H54 (cell line): Measurements from ENCODE around the gene MEGF11.

ENCODE experiments used
- DNase-seq: peaks from one replicate; pipeline ENCODE4 v3.0.0; 2011; ENCODE audit warnings: low spot score, mixed read lengths; ENCODE audit not compliant: insufficient read length
- FAIRE-seq: peaks from 3 replicates; lab custom pipeline; 2011; peaks lifted over from hg19 to GRCh38; lab: Jason Lieb, UNC
- POLR2A ChIP-seq: IDR thresholded peaks from 2 replicates; pipeline ENCODE4 v1.6.1; 2011; ENCODE audit warnings: low read depth, mild to moderate bottlenecking, low read length

The MEGF11 gene

DNA sequence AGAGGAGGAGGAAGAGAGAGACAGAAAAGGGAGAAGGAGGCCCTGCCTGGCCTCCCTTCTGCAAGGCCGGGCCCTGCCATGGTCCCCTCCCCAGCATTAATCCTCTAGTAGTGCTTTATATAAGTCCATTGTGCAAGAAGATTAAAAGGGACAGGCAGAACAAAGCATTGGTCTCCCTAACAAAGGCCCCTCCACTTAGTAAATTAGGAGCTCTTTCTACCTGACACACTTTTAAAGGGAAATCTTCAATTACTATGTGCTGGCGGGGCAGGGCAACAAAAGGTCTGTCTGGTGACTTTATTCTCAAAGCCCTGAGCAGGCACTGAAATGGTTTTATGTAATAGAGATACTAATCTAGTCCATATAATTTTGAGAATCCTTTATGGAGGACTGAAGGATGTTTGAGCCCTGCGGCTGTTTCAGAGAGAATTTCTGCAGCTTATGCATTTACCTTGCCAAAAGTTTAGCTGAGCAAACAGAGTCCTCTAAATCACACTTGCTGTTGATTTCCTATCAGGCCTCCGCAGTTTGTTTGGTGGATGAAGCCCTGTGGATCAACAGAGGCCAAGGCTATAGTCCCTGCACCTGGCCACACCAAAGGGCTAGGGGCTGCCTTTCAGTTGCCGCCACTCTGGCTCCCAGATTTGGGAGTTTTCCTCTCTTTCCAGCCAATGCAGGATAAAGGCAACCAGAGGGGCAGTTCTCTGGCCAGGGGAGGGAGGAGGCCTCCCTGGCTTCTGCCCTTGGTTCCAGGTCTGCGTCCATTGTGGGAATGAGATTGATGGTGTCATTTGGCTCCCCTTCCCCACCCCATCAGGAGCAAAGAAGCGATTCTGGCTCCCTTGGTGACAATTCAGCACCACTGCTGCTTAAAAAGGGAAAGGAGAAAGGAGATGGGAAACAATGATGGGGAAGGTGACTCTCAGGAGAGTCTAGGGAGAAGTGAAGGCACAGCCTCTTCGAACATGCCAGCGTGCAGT, 148.0 kb downstream of the MEGF11 start:
- TF ChIP-seq POLR2A, result no peak
- no peak for FAIRE-seq
- DNase-seq, result no peak

DNA sequence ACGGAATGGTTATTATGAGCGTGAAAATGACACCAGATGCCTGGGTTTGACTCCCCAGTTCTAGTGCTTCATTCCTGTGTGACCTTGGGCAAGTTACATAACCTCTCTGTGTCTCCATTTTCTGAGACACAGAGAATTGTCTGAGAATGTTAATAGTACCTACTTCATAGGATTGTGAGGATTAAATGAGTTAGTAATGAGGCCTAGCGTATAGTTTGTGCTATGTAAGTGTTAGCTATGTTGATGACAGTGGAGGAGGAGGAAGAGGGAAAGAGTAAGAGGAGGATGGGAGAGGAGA, 150.3 kb downstream of the MEGF11 start:
- FAIRE-seq (no peak), DNase-seq (no peak)
- no peak for TF ChIP-seq POLR2A

GRCh38 chr15:66102563-66103292, 150.8 kb downstream of the MEGF11 start:
- DNase-seq, result no peak
- TF ChIP-seq POLR2A, result no peak
- FAIRE-seq, result no peak

GRCh38 chr15:66101715-66102395, 151.7 kb downstream of the MEGF11 start:
- FAIRE-seq (no peak), DNase-seq (no peak)
- no peak for TF ChIP-seq POLR2A

DNA sequence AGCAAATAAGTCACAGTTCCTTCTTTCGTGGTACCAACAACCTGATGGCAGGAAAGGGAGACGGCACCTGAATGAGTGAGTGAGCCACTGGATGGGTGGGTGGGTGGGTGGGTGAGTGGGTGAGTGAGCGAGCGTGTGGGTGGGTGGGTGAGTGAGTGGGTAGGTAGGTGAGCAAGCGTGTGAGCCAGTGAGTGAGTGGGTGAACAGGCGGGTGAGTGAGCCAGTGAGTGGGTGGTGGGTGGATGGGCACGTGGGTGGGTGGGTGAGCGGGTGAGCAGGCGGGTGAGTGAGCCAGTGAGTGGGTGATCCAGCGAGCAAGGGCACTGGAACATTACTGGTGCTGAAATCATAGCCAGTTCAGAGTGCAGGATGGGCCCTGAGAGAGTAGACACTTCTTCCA, 152.8 kb downstream of the MEGF11 start:
- no peak for DNase-seq
- no peak for TF ChIP-seq POLR2A
- FAIRE-seq, result no peak

- FAIRE-seq (no peak), DNase-seq (no peak)
- TF ChIP-seq POLR2A, result no peak
Observed at GRCh38 chr15:66099950-66100671, 153.4 kb downstream of the MEGF11 start.

GRCh38 chr15:66098022-66098363, 155.6 kb downstream of the MEGF11 start:
- DNase-seq (no peak), FAIRE-seq (no peak)
- no peak for TF ChIP-seq POLR2A

DNA sequence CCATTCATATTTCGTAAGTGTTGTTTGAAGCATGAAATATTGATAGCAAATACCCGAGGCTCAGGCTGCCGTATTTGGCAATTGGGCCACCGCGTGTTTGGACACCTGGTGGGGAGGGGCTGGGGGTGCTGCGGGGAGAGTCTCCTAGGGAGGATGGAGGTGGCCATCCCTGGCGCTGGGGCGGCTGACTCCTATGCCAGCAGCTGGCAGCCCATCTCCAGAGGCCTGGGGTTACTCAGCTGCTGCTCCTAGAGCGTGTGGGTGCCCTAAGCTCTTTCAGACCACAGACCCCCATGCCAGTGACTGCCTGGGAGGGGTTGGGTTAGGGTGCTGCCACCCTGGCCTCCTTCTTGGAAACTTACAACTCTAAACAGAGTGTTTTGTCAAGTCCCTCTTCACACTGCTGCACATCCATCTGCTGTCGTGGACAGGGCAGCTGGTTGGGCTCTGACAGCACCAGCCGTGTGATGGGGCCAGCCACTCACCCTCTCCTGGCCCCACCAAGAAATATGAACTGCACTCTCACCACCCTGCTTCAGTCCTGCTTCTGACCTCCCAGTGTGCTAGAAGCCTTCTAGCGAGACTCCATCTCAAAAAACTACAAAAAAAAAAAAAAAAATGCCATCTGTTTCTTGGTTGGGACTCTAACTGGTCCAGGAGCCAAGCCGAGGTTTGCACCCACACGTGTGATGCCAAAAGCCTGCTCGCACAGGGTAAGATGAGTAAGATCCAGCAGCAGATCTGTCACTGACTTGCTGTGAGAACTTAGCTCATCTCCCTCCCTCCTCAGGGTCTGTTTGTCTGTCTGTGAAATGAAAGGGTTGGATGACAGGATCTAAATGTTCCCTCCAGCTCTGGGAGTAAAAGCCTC, 156.2 kb downstream of the MEGF11 start:
- TF ChIP-seq POLR2A, result no peak
- DNase-seq (no peak), FAIRE-seq (no peak)

- DNase-seq, result no peak
- no peak for FAIRE-seq
Observed at GRCh38 chr15:66096688-66097058, 156.9 kb downstream of the MEGF11 start.

GRCh38 chr15:66095871-66096687, 157.5 kb downstream of the MEGF11 start:
- no peak for DNase-seq
- no peak for FAIRE-seq
- no peak for TF ChIP-seq POLR2A

More at GRCh38 chr15:66096688-66097058, 156.9 kb downstream of the MEGF11 start:
- TF ChIP-seq POLR2A, result no peak

- TF ChIP-seq POLR2A, result no peak
- FAIRE-seq (no peak), DNase-seq (no peak)
Observed at GRCh38 chr15:66094331-66094730, 159.2 kb downstream of the MEGF11 start.
